Globus pallidus (tissue), 1 donor: ENCODE data around the gene PROB1.
"Not testable (repeated sequence)": the region's sequence is repeated elsewhere in the genome, so short reads cannot be mapped to it uniquely, and the experiment has no call there.

Experiments
- DNase-seq: peaks from one replicate; pipeline ENCODE4 v3.0.0-alpha.2; 2015; ENCODE audit warnings: low spot score

The PROB1 gene

GRCh38 chr5:139392678-139393496, 2.0 kb downstream of the PROB1 start:
- DNase-seq = no peak

- no peak for DNase-seq
Observed at GRCh38 chr5:139392324-139392677, 2.6 kb downstream of the PROB1 start.

- DNase-seq = no peak
Observed at GRCh38 chr5:139391570-139392323, 3.2 kb downstream of the PROB1 start.

- DNase-seq = no peak
Observed at GRCh38 chr5:139390639-139391569, 4.0 kb downstream of the PROB1 start.

GRCh38 chr5:139389701-139390638, 4.9 kb downstream of the PROB1 start, which contains the start of gene MZB1:
MZB1 (minus strand) TSS chr5:139389913; CDS start chr5:139389856, 57 bp downstream.
- no peak for DNase-seq

GRCh38 chr5:139388198-139388821, 6.6 kb downstream of the PROB1 start:
- no peak for DNase-seq

- DNase-seq = no peak
Observed at GRCh38 chr5:139387611-139388197, 7.2 kb downstream of the PROB1 start.

- not testable (repeated sequence) for DNase-seq
Observed at GRCh38 chr5:139386956-139387355, 7.9 kb downstream of the PROB1 start.

- no peak for DNase-seq
Observed at GRCh38 chr5:139386050-139386438, 8.9 kb downstream of the PROB1 start.

- no peak for DNase-seq
Observed at GRCh38 chr5:139385061-139386049, 9.5 kb downstream of the PROB1 start.

- no peak for DNase-seq
Observed at GRCh38 chr5:139384591-139385051, 10.3 kb downstream of the PROB1 start.

GRCh38 chr5:139383993-139384590, 10.8 kb downstream of the PROB1 start:
- no peak for DNase-seq

- DNase-seq = no peak
Observed at GRCh38 chr5:139383275-139383992, 11.5 kb downstream of the PROB1 start, which contains the start of gene SLC23A1. SLC23A1 (minus strand) TSS chr5:139383297; CDS start chr5:139383253, 44 bp downstream.

- no peak for DNase-seq
Observed at GRCh38 chr5:139382807-139383206, 12.1 kb downstream of the PROB1 start.

- no peak for DNase-seq
Observed at GRCh38 chr5:139381837-139382761, 12.8 kb downstream of the PROB1 start.
